ENCODE results near the gene SLC30A2. TPM values are rescaled to one million over a fixed set of nuclear protein-coding genes. Genes with fewer than 3 reads are reported as not detected.

SLC30A2 gene
- total RNA-seq, 1 donor from 2014 or later: not detected

DNA sequence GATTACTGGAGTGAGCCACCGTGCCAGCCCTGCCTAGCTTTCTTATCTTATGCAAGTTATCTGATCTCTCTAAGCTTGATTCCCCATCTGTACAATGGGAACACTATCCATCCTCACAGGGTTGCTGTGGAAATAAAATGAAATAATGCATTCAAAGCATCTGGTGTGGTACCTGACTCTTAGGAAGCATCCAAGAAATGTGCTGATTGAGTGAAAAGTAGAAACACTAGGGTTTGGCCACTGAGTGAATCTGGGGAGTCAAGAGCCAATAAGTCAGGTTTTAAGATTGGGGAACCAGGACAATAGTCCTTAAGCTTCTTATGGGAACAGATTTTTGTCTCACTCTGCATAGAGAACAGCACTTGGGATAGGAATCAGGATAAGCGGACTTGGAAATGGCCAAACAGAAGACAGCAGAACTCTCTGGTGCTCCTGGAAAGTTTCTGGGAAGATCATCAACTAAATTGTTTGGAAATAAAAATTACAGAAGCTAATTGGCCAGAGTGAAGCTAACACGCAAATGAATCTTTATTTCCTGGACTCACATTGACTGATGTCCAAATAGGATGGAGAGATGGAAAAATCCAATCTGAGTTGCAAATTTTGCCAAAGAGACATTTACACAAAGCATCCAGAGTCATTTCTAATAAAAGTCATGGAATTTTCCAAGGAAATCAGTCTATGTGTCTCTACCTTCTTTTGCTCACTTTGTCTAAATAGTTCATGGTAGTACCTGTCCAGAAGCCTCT, 51.3 kb downstream of the SLC30A2 start:
- no peak for ATAC-seq

GRCh38 chr1:25993197-25993951, 52.5 kb downstream of the SLC30A2 start:
- ATAC-seq: no peak

- no peak for ATAC-seq
Measured at GRCh38 chr1:25992689-25993171, 53.2 kb downstream of the SLC30A2 start.

- no peak for ATAC-seq
Measured at GRCh38 chr1:25991937-25992688, 53.8 kb downstream of the SLC30A2 start.

- no peak for ATAC-seq
Measured at GRCh38 chr1:25990702-25991395, 55.1 kb downstream of the SLC30A2 start.

- no peak for ATAC-seq
Measured at GRCh38 chr1:25990251-25990650, 55.7 kb downstream of the SLC30A2 start.

- ATAC-seq: no peak
Measured at GRCh38 chr1:25989440-25990234, 56.3 kb downstream of the SLC30A2 start.

DNA sequence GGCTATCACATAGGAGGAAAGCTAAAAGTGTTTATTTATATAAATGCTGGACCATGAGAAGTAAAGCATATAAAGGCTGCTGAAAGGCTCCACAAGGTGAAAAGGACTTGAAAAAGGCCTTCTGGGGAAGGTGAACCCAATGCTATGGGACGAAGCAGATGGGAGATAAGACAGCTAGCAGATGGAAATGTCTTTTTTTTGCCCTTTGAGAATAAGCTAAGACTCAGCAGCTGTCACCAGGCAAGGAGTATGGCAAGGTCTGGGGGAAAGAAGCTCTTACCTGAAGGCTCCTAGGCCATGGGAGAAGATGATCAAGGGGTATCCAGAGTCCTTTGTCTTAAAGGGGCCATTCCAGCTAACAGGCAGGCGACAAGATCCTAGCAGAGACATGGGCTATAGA, 58.0 kb downstream of the SLC30A2 start:
- ATAC-seq: no peak

Other genes starting within 250 kb of the SLC30A2 start
- 35.2 TPM for gene SELENON, start 245.9 kb downstream of the SLC30A2 start, total RNA-seq
- gene MTFR1L, start 226.2 kb downstream of the SLC30A2 start, total RNA-seq: 20.6 TPM
- 3.3 TPM for gene AUNIP, start 186.7 kb downstream of the SLC30A2 start, total RNA-seq
- gene PAQR7, start 170.4 kb downstream of the SLC30A2 start, total RNA-seq: 11.1 TPM
- gene STMN1, start 139.7 kb downstream of the SLC30A2 start, total RNA-seq: 110 TPM
- gene PAFAH2, start 48.1 kb downstream of the SLC30A2 start, total RNA-seq: 9.0 TPM
- not detected for gene EXTL1, start 24.3 kb downstream of the SLC30A2 start, total RNA-seq
- not detected for gene TRIM63, start 21.5 kb upstream of the SLC30A2 start, total RNA-seq
- gene PDIK1L, start 65.7 kb upstream of the SLC30A2 start, total RNA-seq: 8.2 TPM
- 0.68 TPM for gene FAM110D, start 113.0 kb upstream of the SLC30A2 start, total RNA-seq
- not detected for gene C1orf232, start 122.8 kb upstream of the SLC30A2 start, total RNA-seq
- 37.9 TPM for gene ZNF593, start 123.8 kb upstream of the SLC30A2 start, total RNA-seq
- gene ZNF593OS, start 125.7 kb upstream of the SLC30A2 start, total RNA-seq: 0.16 TPM
- 19.7 TPM for gene CNKSR1, start 131.4 kb upstream of the SLC30A2 start, total RNA-seq
- gene CATSPER4, start 144.5 kb upstream of the SLC30A2 start, total RNA-seq: not detected
- gene CEP85, start 188.1 kb upstream of the SLC30A2 start, total RNA-seq: 8.7 TPM
- gene SH3BGRL3, start 234.0 kb upstream of the SLC30A2 start, total RNA-seq: 242 TPM

Measured in esophagus mucosa (tissue), 1 donor.